Cardiac muscle cell (in vitro differentiated cells and primary cell): ENCODE data around the gene ACVR1. TPM values are rescaled to one million over a fixed set of nuclear protein-coding genes. Genes with fewer than 3 reads are reported as not detected.

ENCODE experiments used
- DNase-seq, 2 donors: peaks; one replicate each; pipeline versions ENCODE4 v3.0.0 to v3.0.0-alpha.2; 2010 to 2017; ENCODE audit warnings: low read depth in 1 of 2, low spot score in 1 of 2
- H3K27ac ChIP-seq: fragments of 200-600 bp; sonication (generic); 2 replicates; pipeline ENCODE4 v1.5.1; 2016
- H3K27me3 ChIP-seq: fragments of 200-600 bp; sonication (generic); 2 replicates; pipeline ENCODE4 v1.6.0; 2016; ENCODE audit warnings: control low read depth
- H3K36me3 ChIP-seq: fragments of 200-600 bp; sonication (generic); 2 replicates; pipeline ENCODE4 v1.5.1; 2016; ENCODE audit warnings: control low read depth
- H3K4me1 ChIP-seq: fragments of 200-600 bp; sonication (generic); 2 replicates; pipeline ENCODE4 v1.8.1; 2017; ENCODE audit warnings: low read depth, mild to moderate bottlenecking, mixed run types
- H3K4me3 ChIP-seq: fragments of 200-600 bp; sonication (generic); 2 replicates; pipeline ENCODE4 v1.5.1; 2016; ENCODE audit warnings: mild to moderate bottlenecking
- H3K9me3 ChIP-seq: fragments of 200-600 bp; sonication (generic); 2 replicates; pipeline ENCODE4 v1.5.1; 2017; ENCODE audit warnings: low read depth, mild to moderate bottlenecking, control low read depth
- CTCF ChIP-seq: IDR thresholded peaks from 2 replicates; pipeline ENCODE4 v1.5.1; 2012; ENCODE audit warnings: low read depth, mild to moderate bottlenecking, low read length
- polyA plus RNA-seq: library from polyadenylated mRNA; unstranded; fragments of >200 nt; fragmentation: Nextera tagmentation; extraction: Ambion mirVana; gene quantifications from 2 replicates; pipeline ENCODE4 v1.2.1, GENCODE V29; 2016
- total RNA-seq: library from RNA; depleted of rRNA; stranded (reverse); fragments of >200 nt; gene quantifications from 2 replicates; pipeline ENCODE4 v1.2.3, GENCODE V29; 2016

The ACVR1 gene
- total and polyA plus RNA-seq, 2 experiments from 2014 or later = 7.5 to 12.9 TPM

- Histone ChIP-seq H3K4me3 (no peak overlapping the region), H3K36me3 (no peaks in the 10 kb centered on the region), H3K27ac (no peak overlapping the region), H3K27me3 (no peaks in the 10 kb centered on the region), H3K9me3 (no peaks in the 10 kb centered on the region), H3K4me1 (peaks cover 19% of the 10 kb centered on the region)
- peak; percentile 26 for TF ChIP-seq CTCF
- DNase-seq = no peak
Measured at GRCh38 chr2:157793053-157793612, 83.0 kb downstream of the ACVR1 start.

GRCh38 chr2:157792335-157793052 lies 83.6 kb downstream of the ACVR1 start:
- no peak for TF ChIP-seq CTCF
- no peaks in the 10 kb centered on the region for H3K27me3 ChIP-seq
- no peaks in the 10 kb centered on the region for H3K36me3 ChIP-seq
- no peak overlapping the region for H3K27ac ChIP-seq
- H3K4me1 ChIP-seq = peaks cover 19% of the 10 kb centered on the region
- no peak overlapping the region for H3K4me3 ChIP-seq
- peak in 1 of 2 donors; percentile 68 for DNase-seq
- H3K9me3 ChIP-seq = no peaks in the 10 kb centered on the region

GRCh38 chr2:157790780-157791179 lies 85.3 kb downstream of the ACVR1 start:
- Histone ChIP-seq H3K9me3 (no peaks in the 10 kb centered on the region), H3K27me3 (no peaks in the 10 kb centered on the region), H3K27ac (no peak overlapping the region), H3K4me3 (no peak overlapping the region), H3K4me1 (peaks cover 19% of the 10 kb centered on the region), H3K36me3 (no peaks in the 10 kb centered on the region)
- TF ChIP-seq CTCF = no peak
- DNase-seq = no peak

GRCh38 chr2:157789933-157790511 lies 86.1 kb downstream of the ACVR1 start:
- Histone ChIP-seq H3K27me3 (no peaks in the 10 kb centered on the region), H3K36me3 (no peaks in the 10 kb centered on the region), H3K4me3 (no peak overlapping the region), H3K27ac (no peak overlapping the region), H3K4me1 (peaks cover 26% of the 10 kb centered on the region), H3K9me3 (no peaks in the 10 kb centered on the region)
- DNase-seq = no peak
- no peak for TF ChIP-seq CTCF

GRCh38 chr2:157789256-157789655 lies 86.9 kb downstream of the ACVR1 start:
- Histone ChIP-seq H3K4me1 (peaks cover 30% of the 10 kb centered on the region), H3K27ac (no peak overlapping the region), H3K9me3 (no peaks in the 10 kb centered on the region), H3K27me3 (no peaks in the 10 kb centered on the region), H3K4me3 (no peak overlapping the region), H3K36me3 (no peaks in the 10 kb centered on the region)
- DNase-seq = peak in 1 of 2 donors; percentile 45
- TF ChIP-seq CTCF = no peak
